H1 (cell line): ENCODE measurements around the gene TMEM269. TPM values are rescaled to one million over a fixed set of nuclear protein-coding genes. Genes with fewer than 3 reads are reported as not detected.

Source experiments
- CTCF ChIA-PET: fragments of 300-600 bp; sonication (Branson Sonifier 250); formaldehyde crosslinking; loops from one replicate; lab custom pipeline; 2021; ENCODE audit not compliant: partially characterized antibody; lab: Charles Lee
- POLR2A ChIA-PET: fragments of 300-600 bp; sonication (Branson Sonifier 250); formaldehyde crosslinking; loops from one replicate; lab custom pipeline; 2021; ENCODE audit warnings: inconsistent platforms; ENCODE audit not compliant: partially characterized antibody; lab: Charles Lee
- DNase-seq, 2 experiments: peaks; one replicate each; pipeline versions ENCODE4 v3.0.0 to v3.0.0-alpha.2; 2010 to 2022; ENCODE audit warnings: low spot score in 2 of 2, low read depth in 1 of 2, mixed read lengths in 1 of 2
- FAIRE-seq: peaks from 2 replicates; lab custom pipeline; 2011; peaks lifted over from hg19 to GRCh38; lab: Jason Lieb, UNC
- H2AFZ ChIP-seq: 2 replicates; pipeline ENCODE4 v1.8.1; 2012; ENCODE audit warnings: low read length, inconsistent platforms
- H2AK5ac ChIP-seq: 2 replicates; pipeline ENCODE4 v1.6.1; 2013; ENCODE audit warnings: low read depth, low read length
- H2BK120ac ChIP-seq: replicated peaks from 2 replicates; pipeline ENCODE3; 2013; ENCODE audit warnings: low read depth, low read length, inconsistent platforms
- H2BK12ac ChIP-seq: 2 replicates; pipeline ENCODE4 v1.6.1; 2013; ENCODE audit warnings: low read depth, low read length
- H2BK15ac ChIP-seq: 2 replicates; pipeline ENCODE4 v1.6.1; 2013; ENCODE audit warnings: low read length
- H2BK20ac ChIP-seq: 2 replicates; pipeline ENCODE4 v1.6.1; 2013; ENCODE audit warnings: low read length
- H2BK5ac ChIP-seq: 2 replicates; pipeline ENCODE4 v1.6.1; 2013; ENCODE audit warnings: low read depth, low read length
- H3K14ac ChIP-seq: 2 replicates; pipeline ENCODE4 v1.6.1; 2013; ENCODE audit warnings: inconsistent platforms; ENCODE audit not compliant: insufficient read length
- H3K18ac ChIP-seq: 2 replicates; pipeline ENCODE4 v1.6.1; 2013; ENCODE audit warnings: low read length; ENCODE audit errors: extremely low read depth
- H3K23ac ChIP-seq: 2 replicates; pipeline ENCODE4 v1.6.1; 2013; ENCODE audit warnings: inconsistent platforms; ENCODE audit not compliant: insufficient read length
- H3K23me2 ChIP-seq: 2 replicates; pipeline ENCODE4 v1.6.1; 2013; ENCODE audit warnings: low read depth, low read length
- H3K27ac ChIP-seq: 2 replicates; pipeline ENCODE4 v1.6.1; 2011; ENCODE audit warnings: low read depth, low read length, inconsistent platforms
- H3K27me3 ChIP-seq, 4 experiments: replicated peaks in 1 of 4; 1 replicate in 1 of 4; 2 replicates in 3 of 4; pipeline versions ENCODE4 v1.6.1 to v1.8.1; 2011 to 2013; ENCODE audit warnings: low read length in 3 of 4, mild to moderate bottlenecking in 3 of 4, inconsistent platforms in 2 of 4, mixed read lengths in 2 of 4, moderate library complexity in 1 of 4; ENCODE audit not compliant: control insufficient read depth in 3 of 4, insufficient read depth in 3 of 4; ENCODE audit errors: extremely low read depth in 1 of 4
- H3K36me3 ChIP-seq, 4 experiments: 2 replicates each; pipeline versions ENCODE4 v1.6.1 to v1.8.1; 2011 to 2013; ENCODE audit warnings: mild to moderate bottlenecking in 4 of 4, low read length in 3 of 4, moderate library complexity in 2 of 4, control low read depth in 1 of 4, inconsistent platforms in 1 of 4; ENCODE audit not compliant: insufficient read depth in 4 of 4, control insufficient read depth in 2 of 4
- H3K4ac ChIP-seq: replicated peaks from 2 replicates; pipeline ENCODE3; 2013; ENCODE audit warnings: low read length, low read depth, mixed read lengths, inconsistent platforms; ENCODE audit not compliant: insufficient read length
- H3K4me1 ChIP-seq, 4 experiments: replicated peaks in 1 of 4; 1 replicate in 1 of 4; 2 replicates in 3 of 4; pipeline versions ENCODE4 v1.6.1 to v1.8.1; 2011 to 2013; ENCODE audit warnings: low read length in 3 of 4, inconsistent platforms in 2 of 4, mixed read lengths in 1 of 4; ENCODE audit not compliant: insufficient read depth in 4 of 4, control insufficient read depth in 3 of 4
- H3K4me2 ChIP-seq, 2 experiments: 2 replicates each; pipeline versions ENCODE4 v1.6.1 to v1.8.1; 2011 to 2013; ENCODE audit warnings: low read depth in 2 of 2, low read length in 2 of 2, control low read depth in 1 of 2, inconsistent platforms in 1 of 2, mild to moderate bottlenecking in 1 of 2; ENCODE audit not compliant: insufficient read depth in 1 of 2
- H3K4me3 ChIP-seq, 4 experiments: fragments of 200-600, 300-600 bp in 1 of 4; sonication (generic), shearing (Covaris generic), sonication (Bioruptor Twin) in 1 of 4; 2 replicates each; pipeline versions ENCODE4 v1.5.1 to v1.8.1; 2011 to 2016; ENCODE audit warnings: low read length in 4 of 4, low read depth in 3 of 4, control low read depth in 2 of 4, inconsistent platforms in 2 of 4, mild to moderate bottlenecking in 2 of 4, mixed read lengths in 1 of 4, moderate library complexity in 1 of 4; ENCODE audit not compliant: insufficient read depth in 2 of 4; ENCODE audit errors: extremely low read depth in 1 of 4
- H3K56ac ChIP-seq: replicated peaks from 2 replicates; pipeline ENCODE3; 2013; ENCODE audit warnings: low read depth, mild to moderate bottlenecking, mixed read lengths, low read length, inconsistent platforms; ENCODE audit not compliant: insufficient read length
- H3K79me1 ChIP-seq: 2 replicates; pipeline ENCODE4 v1.6.1; 2013; ENCODE audit warnings: low read depth, low read length, control low read depth
- H3K79me2 ChIP-seq, 2 experiments: 2 replicates each; pipeline versions ENCODE4 v1.6.1 to v1.8.1; 2012 to 2013; ENCODE audit warnings: low read length in 2 of 2, mild to moderate bottlenecking in 2 of 2, inconsistent platforms in 1 of 2; ENCODE audit not compliant: insufficient read depth in 2 of 2, control insufficient read depth in 1 of 2
- H3K9ac ChIP-seq, 4 experiments: replicated peaks in 1 of 4; 1 replicate in 1 of 4; 2 replicates in 3 of 4; pipeline versions ENCODE4 v1.6.1 to v1.8.1; 2011 to 2013; ENCODE audit warnings: low read depth in 3 of 4, low read length in 3 of 4, control low read depth in 2 of 4, mild to moderate bottlenecking in 2 of 4, moderate library complexity in 2 of 4, inconsistent platforms in 1 of 4; ENCODE audit errors: extremely low read depth in 1 of 4
- H3K9me3 ChIP-seq, 2 experiments: 2 replicates each; pipeline versions ENCODE4 v1.6.1 to v1.8.1; 2012 to 2013; ENCODE audit warnings: mild to moderate bottlenecking in 2 of 2, moderate library complexity in 2 of 2, control low read depth in 1 of 2, inconsistent platforms in 1 of 2, low read depth in 1 of 2, low read length in 1 of 2, mixed read lengths in 1 of 2; ENCODE audit not compliant: insufficient read depth in 2 of 2
- H4K20me1 ChIP-seq, 2 experiments: replicated peaks in 1 of 2; 2 replicates each; pipeline versions ENCODE3 to v1.8.1; 2011 to 2013; ENCODE audit warnings: inconsistent platforms in 2 of 2, low read length in 2 of 2, mild to moderate bottlenecking in 1 of 2; ENCODE audit not compliant: insufficient read depth in 2 of 2, control insufficient read depth in 1 of 2
- H4K5ac ChIP-seq: 2 replicates; pipeline ENCODE4 v1.6.1; 2013; ENCODE audit warnings: low read length, low read depth, mixed read lengths, inconsistent platforms; ENCODE audit not compliant: insufficient read length
- H4K8ac ChIP-seq: 2 replicates; pipeline ENCODE4 v1.8.0; 2013; ENCODE audit warnings: mild to moderate bottlenecking, moderate library complexity, low read length, inconsistent platforms; ENCODE audit not compliant: insufficient read depth; ENCODE audit errors: extremely low read depth
- H4K91ac ChIP-seq: replicated peaks from 2 replicates; pipeline ENCODE3; 2013; ENCODE audit warnings: low read length, mixed read lengths, inconsistent platforms; ENCODE audit not compliant: insufficient read length
- BCL11A ChIP-seq, 2 experiments: IDR thresholded peaks; one replicate each; pipeline ENCODE4 v1.6.1; 2011; ENCODE audit warnings: low read depth in 2 of 2, low read length in 2 of 2, mild to moderate bottlenecking in 2 of 2
- SAP30 ChIP-seq: fragments of 300-600 bp; sonication (generic); IDR thresholded peaks from 2 replicates; pipeline ENCODE4 v1.7.1; 2012; ENCODE audit warnings: low read length, moderate library complexity, mild to moderate bottlenecking, inconsistent platforms; ENCODE audit not compliant: insufficient read depth, insufficient replicate concordance
- polyA plus RNA-seq, 7 experiments: library from polyadenylated mRNA; depleted of rRNA in 3 of 7; stranded (reverse) in 5 of 7; unstranded in 2 of 7; fragments of >200 nt in 5 of 7; fragments of 200-250 nt in 2 of 7; gene quantifications; 1 replicate in 5 of 7; 2 replicates in 1 of 7; 4 replicates in 1 of 7; pipeline versions ENCODE4 v1.2.1 to v1.2.3, GENCODE V29; 2011 to 2013; ENCODE audit warnings: missing spikeins in 2 of 7, mixed read lengths in 2 of 7
- total RNA-seq: library from RNA; stranded (reverse); fragmentation: NEBNext Ultra II Directional; extraction: Animal tissue kit (Norgen Biotek cat#: 25700); gene quantifications from 2 replicates; pipeline ENCODE4 v1.2.1, GENCODE V29; 2021

The TMEM269 gene
- total and polyA plus RNA-seq, 2 of the 8 experiments (the other 6 are each of a cell fraction or from before 2014, with no cell fraction given) = 0.14 to 0.35 TPM

DNA sequence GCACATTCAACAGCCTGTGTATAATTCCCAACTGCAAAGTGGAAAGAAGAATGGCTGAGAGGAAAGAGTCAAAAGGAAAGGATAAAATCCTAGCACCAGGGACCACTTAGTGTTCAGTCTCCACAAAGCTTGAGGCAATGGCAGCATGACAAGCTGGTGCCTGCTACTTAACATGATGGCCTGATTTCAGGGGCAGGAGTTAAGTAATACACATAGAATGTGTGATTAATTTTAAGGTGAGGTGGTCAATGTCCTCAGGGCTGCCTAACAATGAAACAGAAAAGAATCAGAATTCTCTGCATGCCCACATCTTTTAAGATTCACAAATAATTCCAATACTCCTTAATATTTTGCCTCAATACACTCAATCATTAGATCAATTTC is 26.9 kb upstream of the TMEM269 start:
- Histone ChIP-seq H3K36me3 (peaks cover 8 to 53% (median 37%) of the 10 kb centered on the region in 4 experiments), H2BK12ac (no peak overlapping the region), H3K23me2 (no peaks in the 10 kb centered on the region), H3K18ac (no peak overlapping the region), H3K4me1 (no peaks in the 10 kb centered on the region), H3K79me2 (no peaks in the 10 kb centered on the region), H2BK5ac (no peak overlapping the region), H2BK15ac (no peak overlapping the region), H3K27me3 (no peaks in the 10 kb centered on the region), H3K9ac (no peak overlapping the region), H4K5ac (no peak overlapping the region), H3K4me3 (no peak overlapping the region), H3K27ac (no peak overlapping the region), H2AFZ (no peak overlapping the region), H3K14ac (no peak overlapping the region), H3K9me3 (no peaks in the 10 kb centered on the region), H2BK120ac (no peak overlapping the region), H3K23ac (no peak overlapping the region), H3K4me2 (no peak overlapping the region), H4K20me1 (no peaks in the 10 kb centered on the region), H2BK20ac (no peak overlapping the region), H4K91ac (no peak overlapping the region), H4K8ac (no peak overlapping the region), H3K4ac (no peak overlapping the region), H2AK5ac (no peak overlapping the region), H3K79me1 (no peaks in the 10 kb centered on the region), H3K56ac (no peak overlapping the region)
- TF ChIP-seq SAP30 (no peak), BCL11A (IDR thresholded peaks at IDR 0.05; ENCODE audit: low read depth in 2 of 2, low read length in 2 of 2) (no peak)
- ChIA-PET POLR2A (interaction anchor here (1.3 to 1.4 kb wide), 2 partner anchors 8 to 15 kb away, joined by 3 to 8 read pairs; no protein-coding TSS in a partner anchor), CTCF (interaction anchor here (0.8 to 6.8 kb wide), 17 partner anchors 9 to 315 kb away, joined by 3 to 77 read pairs (median 5); partner anchors contain the start of genes C1orf50, CLDN19 and P3H1)
- FAIRE-seq (no peak), DNase-seq (no peak)
